ENCODE data around the gene HTRA1.

DNA sequence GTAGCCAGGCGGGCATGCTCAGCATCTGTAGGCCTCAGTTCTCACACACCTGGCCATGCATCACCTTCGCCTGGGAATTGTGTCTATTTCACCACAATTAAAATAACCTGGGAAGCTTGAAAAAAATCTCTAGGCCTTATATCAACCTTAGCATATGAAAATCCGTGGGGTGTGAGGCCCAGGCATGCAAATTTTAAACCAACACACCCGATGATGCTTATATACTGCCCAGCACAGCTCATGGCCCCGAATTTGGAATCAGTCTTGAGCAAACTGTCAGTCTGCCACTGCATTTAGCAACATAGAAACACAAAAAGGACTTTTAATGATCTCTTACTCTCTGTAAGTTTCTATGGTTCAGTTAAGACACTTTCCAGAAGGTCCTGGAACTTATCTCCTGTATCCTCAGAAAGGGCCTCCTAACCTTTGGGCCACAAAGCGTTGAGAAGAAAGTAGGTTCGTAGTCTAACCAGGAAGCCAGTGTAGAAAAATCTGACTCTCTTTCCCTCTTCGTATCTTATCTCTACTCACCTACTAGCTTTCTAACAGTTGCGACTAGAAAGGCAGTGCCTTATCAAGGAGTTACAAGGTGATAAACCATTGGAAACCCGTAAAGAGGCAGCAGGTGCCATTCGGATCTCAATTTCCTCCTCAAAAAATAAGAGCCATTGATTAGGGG lies 87.2 kb downstream of the HTRA1 start:
- no peak for TF ChIP-seq CTCF (IDR thresholded peaks at IDR 0.05 in 2 of 3, conservative IDR thresholded peaks at IDR 0.05 in 1 of 3; ENCODE audit: borderline replicate concordance in 1 of 3, insufficient read depth in 1 of 3, low read depth in 2 of 3, low read length in 2 of 3)
- TF ChIP-seq SIN3A (IDR thresholded peaks at IDR 0.05; ENCODE audit: low read depth): no peak
